Raji (cell line): ENCODE data around the gene NEK7.

Source experiments
- POLR2A ChIP-seq: IDR thresholded peaks from 2 replicates; pipeline ENCODE4 v1.6.1; 2011; ENCODE audit warnings: low read depth, low read length, control low read depth; ENCODE audit not compliant: insufficient read depth

NEK7 gene

DNA sequence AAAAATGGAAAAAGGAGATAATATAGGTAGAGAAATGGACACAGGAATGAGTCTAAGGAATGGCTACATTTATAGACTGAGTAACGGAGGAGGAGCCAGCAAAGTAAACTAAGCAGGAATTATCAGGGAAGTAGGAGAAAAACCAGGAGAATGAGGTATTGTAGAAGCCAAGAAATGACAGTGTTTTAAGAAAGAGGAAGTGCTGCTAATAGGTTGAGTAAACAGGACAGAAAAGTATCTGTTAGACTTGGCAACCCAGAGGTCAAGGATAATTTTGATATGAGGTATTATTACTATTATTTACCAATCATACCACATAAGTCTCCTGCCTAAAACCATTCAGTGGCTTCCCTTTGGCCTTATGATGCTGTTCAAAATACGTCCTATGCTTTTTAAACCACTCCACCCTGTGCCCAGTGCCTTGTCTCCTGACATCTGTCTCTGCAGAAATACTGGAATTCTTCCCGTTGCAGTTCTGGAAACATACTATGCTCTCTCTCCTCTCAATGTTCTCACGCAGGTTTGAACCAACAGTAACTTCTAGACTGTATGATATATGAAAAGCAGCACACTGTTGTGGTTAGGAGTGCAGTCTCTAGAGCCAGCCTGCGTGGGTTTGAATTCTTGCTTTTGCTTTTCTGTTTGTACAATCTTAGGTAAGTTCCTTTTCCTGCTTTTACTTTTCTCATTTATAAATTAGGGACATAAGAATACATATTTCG, 24.6 kb upstream of the NEK7 start:
- TF ChIP-seq POLR2A, result no peak

DNA sequence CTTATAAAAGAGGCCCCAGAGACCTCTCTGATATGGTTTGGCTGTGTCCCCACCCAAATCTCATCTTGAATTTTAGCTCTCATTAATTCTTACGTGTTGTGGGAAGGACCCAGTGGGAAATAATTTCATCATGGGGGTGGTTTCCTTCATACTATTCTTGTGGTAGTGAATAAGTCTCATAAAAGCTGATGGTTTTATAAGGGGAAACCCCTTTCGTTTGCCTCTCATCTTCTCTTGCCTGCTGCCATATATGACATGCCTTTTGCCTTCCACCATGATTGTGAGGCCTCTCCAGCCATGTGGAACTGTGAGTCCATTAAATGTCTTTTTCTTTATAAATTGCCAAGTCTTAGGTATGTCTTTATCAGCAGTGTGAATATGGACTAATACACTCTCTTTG, 22.5 kb upstream of the NEK7 start:
- no peak for TF ChIP-seq POLR2A

DNA sequence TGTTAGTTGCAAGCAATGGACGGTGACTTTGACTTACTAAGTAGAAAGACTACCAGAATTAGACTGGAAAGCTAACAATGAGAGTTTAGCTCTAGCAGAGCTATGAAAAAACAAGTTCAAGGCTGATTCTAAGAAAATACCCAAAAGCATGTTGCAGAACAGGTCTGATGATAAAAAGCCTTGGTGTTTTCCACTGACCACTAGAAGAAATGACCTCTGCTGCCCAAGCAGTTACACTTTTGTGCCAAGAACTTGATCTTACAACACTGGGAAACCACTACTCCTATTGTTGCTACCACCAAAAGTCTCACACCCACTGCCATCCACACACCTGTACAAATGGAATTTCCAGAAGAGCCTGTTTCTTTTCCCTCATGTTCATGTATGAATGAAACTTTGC, 21.4 kb upstream of the NEK7 start:
- TF ChIP-seq POLR2A, result no peak

DNA sequence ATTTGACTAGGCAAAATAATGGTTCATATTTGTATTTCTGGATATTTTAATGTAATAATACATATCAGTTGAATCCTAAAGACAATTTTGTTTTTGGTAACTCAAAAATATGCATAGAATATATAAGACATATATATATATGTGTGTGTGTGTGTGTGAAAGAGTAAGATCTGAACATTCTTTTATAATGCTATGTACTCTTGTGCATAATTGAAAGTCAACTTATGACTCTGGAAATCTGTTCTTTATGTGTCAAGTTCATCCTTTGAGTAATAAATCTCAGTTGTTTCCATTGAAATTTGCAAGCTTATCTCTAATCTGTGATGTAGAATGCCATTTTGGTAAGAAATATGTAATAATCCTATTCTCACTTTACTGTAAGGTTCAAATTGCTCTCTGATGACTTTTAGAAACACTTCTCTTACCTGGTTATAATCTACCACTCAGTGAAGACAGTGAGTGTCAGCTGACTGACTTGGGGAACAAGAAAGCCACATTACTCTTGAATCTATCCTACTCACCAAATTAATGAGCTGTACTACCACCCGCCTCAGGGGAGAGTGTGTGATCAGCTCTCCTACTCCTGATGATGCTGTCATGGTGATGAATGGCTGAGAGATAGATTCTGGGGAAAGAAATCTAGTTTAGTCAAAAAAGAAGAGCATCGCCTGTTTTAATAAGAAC, 15.0 kb upstream of the NEK7 start:
- no peak for TF ChIP-seq POLR2A

DNA sequence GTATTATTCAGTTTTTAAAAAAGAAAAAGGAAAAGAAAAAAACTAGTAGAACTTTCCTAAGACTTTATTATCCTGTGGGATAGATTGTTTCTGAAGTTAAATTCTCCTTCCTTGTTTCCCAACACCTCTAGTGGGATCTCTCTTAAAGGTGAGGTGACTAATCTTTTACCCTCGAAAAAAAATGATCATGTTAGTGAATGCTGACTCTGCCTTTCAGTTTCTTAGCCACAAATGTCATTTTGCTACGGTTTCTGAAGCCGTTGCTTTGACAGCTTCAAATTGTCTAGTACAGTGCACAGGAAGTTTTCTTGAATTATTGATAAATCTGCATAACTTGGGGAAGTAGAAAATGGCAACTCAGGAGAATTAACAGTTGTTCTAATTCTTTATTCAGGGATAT, 13.0 kb upstream of the NEK7 start:
- no peak for TF ChIP-seq POLR2A

DNA sequence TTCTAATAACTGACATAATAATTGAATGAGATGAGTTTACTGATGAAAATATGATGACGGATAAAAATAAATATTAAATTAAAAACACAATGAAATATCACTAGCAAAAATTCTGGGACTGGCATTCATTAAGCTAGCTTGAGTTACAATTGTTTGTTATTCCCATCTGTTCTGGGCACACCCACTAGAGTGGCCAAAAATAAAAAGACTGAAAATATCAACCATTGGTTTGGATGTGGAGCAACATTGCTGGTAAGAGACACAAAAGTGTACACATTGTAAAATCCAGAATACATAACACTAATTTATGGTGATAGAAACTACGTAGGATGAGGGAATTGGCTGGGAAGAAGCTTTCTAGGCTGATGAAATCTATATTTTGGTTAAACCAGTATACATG, 9.6 kb upstream of the NEK7 start:
- TF ChIP-seq POLR2A, result no peak

DNA sequence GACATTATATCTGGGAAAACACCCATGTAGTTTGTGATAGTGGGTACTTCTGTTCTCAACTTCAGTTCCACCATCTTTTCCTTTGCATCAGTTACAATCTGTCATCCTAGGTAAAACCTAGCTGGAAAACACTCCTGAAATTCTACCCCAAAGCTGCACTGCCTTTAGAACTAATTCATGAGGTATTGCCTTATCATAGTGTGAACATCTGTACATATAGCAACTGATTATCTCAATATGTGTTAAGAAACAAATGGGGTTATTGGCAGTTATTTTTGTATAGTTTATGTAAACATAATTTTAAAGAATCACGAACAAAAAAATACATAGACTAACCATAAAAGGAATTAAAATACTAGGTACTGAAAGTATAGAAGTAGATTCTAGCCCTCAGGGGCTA, 6.4 kb upstream of the NEK7 start:
- TF ChIP-seq POLR2A, result no peak

DNA sequence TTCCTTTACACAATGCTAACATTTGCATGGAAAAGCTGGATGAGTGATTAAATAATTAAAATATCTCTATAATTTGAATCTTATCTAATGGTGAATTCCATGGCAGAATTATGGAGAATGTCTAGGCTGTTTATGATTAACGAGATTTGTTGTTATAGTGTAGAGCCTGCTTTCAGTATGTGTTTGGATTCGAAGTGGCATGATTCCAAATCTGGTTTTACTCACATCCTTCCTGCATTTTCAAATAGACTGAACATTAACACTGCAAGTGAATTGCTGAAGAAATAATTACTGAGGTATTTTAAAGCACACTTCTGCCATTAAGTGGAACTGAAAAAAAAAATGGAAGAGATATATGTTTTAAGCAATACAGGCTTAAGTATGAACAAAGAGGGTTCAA, 5.1 kb upstream of the NEK7 start:
- no peak for TF ChIP-seq POLR2A

DNA sequence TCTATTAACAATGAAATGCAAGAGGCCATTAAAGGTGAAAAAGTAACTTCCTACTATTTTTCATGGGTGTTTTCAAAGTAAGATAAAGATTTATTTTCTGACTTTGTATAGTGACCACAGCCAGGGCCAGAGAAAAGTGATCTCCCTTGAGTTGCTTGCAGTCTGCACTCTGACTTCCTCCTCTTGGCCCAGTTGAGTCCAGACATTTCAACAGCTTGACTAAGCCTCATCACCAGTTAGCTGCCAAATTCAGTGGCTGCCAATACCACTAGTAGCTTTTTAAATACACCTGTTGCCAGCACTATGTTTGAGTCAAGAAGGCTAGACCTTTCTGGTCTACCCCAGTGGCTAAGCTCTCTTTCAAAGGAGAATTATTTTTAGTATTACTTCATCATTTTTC, 3.7 kb upstream of the NEK7 start:
- no peak for TF ChIP-seq POLR2A

DNA sequence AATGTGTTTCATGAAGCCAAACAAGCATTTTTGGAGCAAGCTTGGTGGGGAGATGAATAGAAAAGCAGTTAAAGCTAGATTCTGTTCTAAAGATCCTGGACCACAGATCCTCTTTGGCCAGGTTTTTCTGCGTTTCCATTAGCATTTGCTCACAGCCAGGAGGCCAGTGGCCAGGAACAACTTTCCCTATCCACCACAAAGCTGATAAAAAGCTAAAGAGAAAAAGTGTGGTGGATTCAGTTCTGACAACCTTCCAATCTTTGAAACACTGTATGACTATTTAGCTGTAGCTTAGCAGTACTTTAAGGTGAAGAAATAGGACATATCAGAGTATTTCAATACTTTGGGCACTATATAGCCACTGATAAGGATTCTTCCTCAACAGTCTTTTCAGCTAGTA, 3.0 kb upstream of the NEK7 start:
- TF ChIP-seq POLR2A, result no peak

DNA sequence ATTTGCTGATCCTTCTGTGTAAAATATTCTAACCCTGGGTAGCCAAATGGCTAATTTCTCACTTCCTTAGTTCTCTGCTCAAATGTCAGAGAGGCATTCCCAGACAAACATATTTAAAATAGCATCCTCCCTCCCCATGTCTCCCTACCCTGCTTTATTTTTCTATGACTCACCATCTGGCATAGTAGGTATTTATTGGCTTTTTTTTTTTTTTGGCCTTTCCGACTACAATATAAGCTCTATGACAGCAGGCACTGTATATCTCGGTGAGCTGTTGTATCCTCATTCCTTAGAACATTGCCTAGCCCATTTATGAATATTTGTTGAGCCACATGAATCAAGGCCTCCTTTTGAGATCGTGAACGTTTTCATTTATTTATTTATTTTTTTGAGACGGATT, 1.5 kb upstream of the NEK7 start:
- TF ChIP-seq POLR2A, result no peak

DNA sequence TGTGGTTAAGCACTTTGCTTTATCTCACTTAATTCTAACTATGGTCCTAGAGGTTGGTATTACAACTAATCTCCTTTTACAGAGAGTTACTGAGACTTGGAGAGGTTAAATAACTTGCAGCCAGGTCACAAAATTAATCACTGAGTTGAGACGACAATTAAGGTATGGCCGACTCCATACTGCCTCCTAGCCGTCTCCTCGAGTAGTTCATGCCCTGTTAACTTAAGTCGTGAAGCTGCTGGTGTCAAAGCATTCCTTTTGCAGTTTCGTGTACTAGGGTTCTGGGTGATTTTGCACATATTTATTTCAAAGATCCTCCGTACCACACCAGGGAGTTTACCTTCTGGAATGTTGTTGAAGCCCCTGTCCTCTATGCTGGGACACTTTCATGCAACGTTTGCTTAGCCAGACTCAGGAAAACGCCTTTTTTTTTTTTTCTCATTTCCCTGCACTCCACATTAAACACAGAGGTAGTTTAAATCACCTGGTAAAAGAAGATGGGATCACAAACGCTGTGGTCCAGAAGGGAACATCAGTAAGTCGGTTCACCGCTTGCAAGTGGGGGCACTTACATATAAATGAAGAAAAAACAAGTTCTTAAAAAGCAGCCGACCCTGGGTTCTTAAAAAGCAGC, 570 bp upstream of the NEK7 start:
- TF ChIP-seq POLR2A, result no peak

DNA sequence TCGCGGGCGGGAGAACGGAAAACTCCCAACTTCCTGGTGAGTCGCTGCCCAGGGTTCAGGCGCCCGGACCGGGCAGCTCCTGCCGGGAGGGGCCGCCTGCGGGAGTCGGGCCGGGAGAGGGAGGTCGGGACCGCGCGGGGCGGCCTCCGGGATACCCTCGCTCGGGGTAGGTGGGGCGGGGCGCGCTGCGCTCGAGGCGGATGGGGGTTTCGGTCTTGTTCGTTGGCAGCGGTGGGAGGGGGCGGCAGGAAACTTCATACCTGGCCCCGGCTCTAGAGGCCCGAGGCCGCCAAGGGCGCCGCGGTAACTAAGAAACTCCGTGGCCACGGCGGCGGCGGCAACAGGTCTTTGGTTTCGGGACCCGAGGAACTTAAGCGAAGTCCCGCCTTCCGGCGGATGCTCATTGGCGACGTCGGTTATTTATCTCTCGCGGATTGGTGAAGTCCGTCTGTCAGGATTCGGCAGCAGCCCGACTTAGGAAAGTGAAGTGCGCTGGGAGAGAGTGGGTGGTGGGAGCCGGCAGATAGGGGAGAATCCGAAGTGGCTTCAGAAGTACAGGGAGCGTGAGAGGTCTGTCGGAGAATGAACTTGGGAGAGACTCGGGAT, 546 bp downstream of the NEK7 start:
- TF ChIP-seq POLR2A, result no peak; the same call in none of the 2 replicates

DNA sequence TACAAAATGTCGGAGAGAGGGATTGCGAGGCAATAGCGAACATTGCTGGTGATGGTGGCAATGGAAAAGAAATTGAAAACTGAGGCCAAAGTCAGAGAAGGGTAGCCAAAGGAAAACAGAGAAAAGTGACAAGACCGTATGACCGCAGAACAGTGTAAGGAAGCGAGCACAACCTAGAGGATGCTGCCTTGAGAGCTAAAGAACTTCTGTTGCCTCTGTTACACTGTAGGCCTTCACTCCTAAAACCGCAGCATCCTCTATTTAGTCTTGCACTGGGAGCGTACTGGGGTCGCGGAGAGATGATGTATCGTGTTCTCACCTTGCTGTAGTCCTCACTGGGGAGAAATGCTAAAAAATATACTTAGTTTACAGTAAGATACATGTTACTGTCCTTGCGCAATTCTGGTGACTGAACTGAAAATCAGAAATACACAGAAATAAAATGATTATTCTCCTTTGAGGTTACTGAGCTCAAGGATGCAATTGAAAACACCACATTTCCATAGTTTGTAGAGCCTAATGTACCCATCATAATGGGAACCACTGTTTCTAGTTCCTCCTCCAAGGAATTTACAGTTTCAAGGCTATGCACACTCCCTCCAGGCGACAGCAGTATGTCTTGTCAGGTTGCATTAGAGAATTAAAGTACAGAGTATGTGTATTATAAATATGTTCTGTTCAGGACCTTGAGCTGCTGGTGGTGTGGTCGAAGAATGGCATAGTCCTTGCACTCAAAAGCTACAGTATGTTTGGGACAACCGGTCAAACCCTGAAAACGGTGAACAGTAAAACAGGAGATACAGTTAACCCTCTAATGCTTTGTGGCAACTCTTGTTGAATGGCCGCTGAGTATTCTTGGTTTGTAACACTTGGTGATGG, 1.3 kb downstream of the NEK7 start:
- TF ChIP-seq POLR2A, result no peak
